ENCODE measurements around the gene PDZD7. TPM values are rescaled to one million over a fixed set of nuclear protein-coding genes. Genes with fewer than 3 reads are reported as not detected.

PDZD7 gene
- total RNA-seq, 1 experiment from 2014 or later = 2.3 TPM

- DNase-seq = peak; percentile 13
- Histone ChIP-seq H3K27me3 (ENCODE audit: control insufficient read depth, insufficient read depth, low read length) (peaks cover 2% of the 10 kb centered on the region; the same call in 1 of the 2 replicates), H3K36me3 (replicated peaks; ENCODE audit: control insufficient read depth, insufficient read depth, low read length) (no peaks in the 10 kb centered on the region), H3K4me3 (ENCODE audit: insufficient read depth, low read depth, low read length) (no peak overlapping the region)
These were observed 57.9 kb downstream of the PDZD7 start for GRCh38 chr10:100972904-100973535.

- Histone ChIP-seq H3K27me3 (ENCODE audit: control insufficient read depth, insufficient read depth, low read length) (peaks cover 2% of the 10 kb centered on the region; the same call in 1 of the 2 replicates), H3K4me3 (ENCODE audit: insufficient read depth, low read depth, low read length) (no peak overlapping the region), H3K36me3 (replicated peaks; ENCODE audit: control insufficient read depth, insufficient read depth, low read length) (no peaks in the 10 kb centered on the region)
- peak; percentile 47 for DNase-seq
These were observed 58.6 kb downstream of the PDZD7 start for GRCh38 chr10:100972115-100972903.

- peaks cover 2% of the 10 kb centered on the region; the same call in 1 of the 2 replicates for H3K27me3 ChIP-seq (ENCODE audit: control insufficient read depth, insufficient read depth, low read length)
- peak; percentile 40 for DNase-seq
- H3K4me3 ChIP-seq (ENCODE audit: insufficient read depth, low read depth, low read length) = no peak overlapping the region
- H3K36me3 ChIP-seq (replicated peaks; ENCODE audit: control insufficient read depth, insufficient read depth, low read length) = no peaks in the 10 kb centered on the region
These were observed 59.8 kb downstream of the PDZD7 start for GRCh38 chr10:100970914-100971811.

GRCh38 chr10:100970076-100970913, 60.6 kb downstream of the PDZD7 start:
- Histone ChIP-seq H3K4me3 (ENCODE audit: insufficient read depth, low read depth, low read length) (peak overlapping the region; percentile 75), H3K36me3 (replicated peaks; ENCODE audit: control insufficient read depth, insufficient read depth, low read length) (no peaks in the 10 kb centered on the region), H3K27me3 (ENCODE audit: control insufficient read depth, insufficient read depth, low read length) (peaks cover 2% of the 10 kb centered on the region; the same call in 1 of the 2 replicates)
- peak; percentile 86 for DNase-seq

GRCh38 chr10:100969187-100970075, 61.5 kb downstream of the PDZD7 start, which contains the start of gene SEMA4G:
SEMA4G (plus strand) TSS chr10:100969504; CDS start chr10:100972913, 3,409 bp downstream.
- DNase-seq = peak; percentile 98
- H3K27me3 ChIP-seq (ENCODE audit: control insufficient read depth, insufficient read depth, low read length) = peaks cover 2% of the 10 kb centered on the region; the same call in 1 of the 2 replicates
- H3K4me3 ChIP-seq (ENCODE audit: insufficient read depth, low read depth, low read length) = peak within 1 kb of the TSS; percentile 75
- no peaks in the 10 kb centered on the region for H3K36me3 ChIP-seq (replicated peaks; ENCODE audit: control insufficient read depth, insufficient read depth, low read length)

DNA sequence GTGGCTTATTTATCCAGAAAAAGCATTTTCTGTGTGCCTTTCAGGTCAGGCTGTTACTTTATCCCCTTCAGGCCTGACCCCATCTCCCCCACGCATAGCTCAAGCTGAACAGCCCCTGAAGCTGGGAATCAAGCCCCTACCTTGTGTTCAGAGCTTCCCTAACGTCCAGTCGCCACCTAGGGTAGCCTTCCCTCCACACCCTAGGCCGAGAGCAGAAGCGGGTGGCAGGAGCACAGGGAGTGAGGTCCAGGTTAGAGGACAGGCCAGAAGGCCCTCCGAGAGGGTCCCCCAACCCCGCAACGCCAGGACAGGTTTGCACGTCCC, 62.1 kb downstream of the PDZD7 start:
- DNase-seq = no peak
- peaks cover 2% of the 10 kb centered on the region; the same call in 1 of the 2 replicates for H3K27me3 ChIP-seq (ENCODE audit: control insufficient read depth, insufficient read depth, low read length)
- no peaks in the 10 kb centered on the region for H3K36me3 ChIP-seq (replicated peaks; ENCODE audit: control insufficient read depth, insufficient read depth, low read length)

DNA sequence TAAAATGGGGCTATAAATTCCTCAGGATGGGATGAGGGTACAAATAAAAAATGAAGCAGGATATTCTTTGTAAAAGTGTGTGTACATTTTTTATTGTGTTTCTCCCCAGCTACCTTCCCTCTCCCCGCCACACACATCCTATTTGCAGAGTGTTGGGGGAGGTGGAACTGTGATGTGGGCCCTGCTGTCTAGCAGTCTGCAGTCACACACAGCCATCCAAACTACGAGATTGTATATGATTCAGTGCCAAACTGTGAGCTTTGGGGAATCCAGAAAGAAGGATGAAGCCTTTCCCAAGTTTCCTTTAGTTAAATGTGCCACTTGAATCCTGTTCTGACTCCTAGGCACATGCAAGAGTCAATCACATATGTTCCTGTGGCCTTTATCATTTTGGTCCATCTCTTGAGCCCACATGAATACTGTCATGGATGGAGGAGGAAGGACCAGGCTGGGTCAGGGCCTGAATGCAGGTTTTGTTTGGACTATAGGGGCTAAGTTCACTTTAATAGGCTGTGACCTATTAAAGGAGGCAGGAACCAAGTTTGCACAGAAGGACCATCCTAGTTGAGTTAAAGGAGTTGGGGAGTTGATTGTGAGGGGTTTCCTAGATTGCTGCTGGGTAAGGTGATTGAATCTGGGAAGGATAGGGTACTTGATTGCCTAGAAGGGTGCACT, 62.7 kb downstream of the PDZD7 start:
- H3K4me3 ChIP-seq (ENCODE audit: insufficient read depth, low read depth, low read length) = no peak overlapping the region
- H3K27me3 ChIP-seq (ENCODE audit: control insufficient read depth, insufficient read depth, low read length) = peaks cover 2% of the 10 kb centered on the region; the same call in 1 of the 2 replicates
- no peak for DNase-seq
- H3K36me3 ChIP-seq (replicated peaks; ENCODE audit: control insufficient read depth, insufficient read depth, low read length) = no peaks in the 10 kb centered on the region

More for the DNA sequence above, 62.1 kb downstream of the PDZD7 start:
- H3K4me3 ChIP-seq (ENCODE audit: insufficient read depth, low read depth, low read length) = peak overlapping the region; percentile 75

GRCh38 chr10:100967332-100967731, 63.6 kb downstream of the PDZD7 start:
- H3K27me3 ChIP-seq (ENCODE audit: control insufficient read depth, insufficient read depth, low read length) = peaks cover 2% of the 10 kb centered on the region; the same call in 1 of the 2 replicates
- no peak overlapping the region for H3K4me3 ChIP-seq (ENCODE audit: insufficient read depth, low read depth, low read length)

GRCh38 chr10:100966887-100967286, 64.0 kb downstream of the PDZD7 start:
- Histone ChIP-seq H3K27me3 (ENCODE audit: control insufficient read depth, insufficient read depth, low read length) (peaks cover 2% of the 10 kb centered on the region; the same call in 1 of the 2 replicates), H3K4me3 (ENCODE audit: insufficient read depth, low read depth, low read length) (no peak overlapping the region), H3K36me3 (replicated peaks; ENCODE audit: control insufficient read depth, insufficient read depth, low read length) (no peaks in the 10 kb centered on the region; the same call in 1 of the 2 replicates)
- no peak for DNase-seq

More at GRCh38 chr10:100967332-100967731, 63.6 kb downstream of the PDZD7 start:
- DNase-seq = no peak
- no peaks in the 10 kb centered on the region for H3K36me3 ChIP-seq (replicated peaks; ENCODE audit: control insufficient read depth, insufficient read depth, low read length)

GRCh38 chr10:100965820-100966219, 65.1 kb downstream of the PDZD7 start:
- H3K36me3 ChIP-seq (replicated peaks; ENCODE audit: control insufficient read depth, insufficient read depth, low read length) = no peaks in the 10 kb centered on the region; the same call in 1 of the 2 replicates
- peaks cover 2% of the 10 kb centered on the region; the same call in 1 of the 2 replicates for H3K27me3 ChIP-seq (ENCODE audit: control insufficient read depth, insufficient read depth, low read length)
- no peak overlapping the region for H3K4me3 ChIP-seq (ENCODE audit: insufficient read depth, low read depth, low read length)
- no peak for DNase-seq

GRCh38 chr10:100963826-100964225, 67.1 kb downstream of the PDZD7 start:
- DNase-seq = no peak
- H3K36me3 ChIP-seq (replicated peaks; ENCODE audit: control insufficient read depth, insufficient read depth, low read length) = no peaks in the 10 kb centered on the region; the same call in 1 of the 2 replicates

DNA sequence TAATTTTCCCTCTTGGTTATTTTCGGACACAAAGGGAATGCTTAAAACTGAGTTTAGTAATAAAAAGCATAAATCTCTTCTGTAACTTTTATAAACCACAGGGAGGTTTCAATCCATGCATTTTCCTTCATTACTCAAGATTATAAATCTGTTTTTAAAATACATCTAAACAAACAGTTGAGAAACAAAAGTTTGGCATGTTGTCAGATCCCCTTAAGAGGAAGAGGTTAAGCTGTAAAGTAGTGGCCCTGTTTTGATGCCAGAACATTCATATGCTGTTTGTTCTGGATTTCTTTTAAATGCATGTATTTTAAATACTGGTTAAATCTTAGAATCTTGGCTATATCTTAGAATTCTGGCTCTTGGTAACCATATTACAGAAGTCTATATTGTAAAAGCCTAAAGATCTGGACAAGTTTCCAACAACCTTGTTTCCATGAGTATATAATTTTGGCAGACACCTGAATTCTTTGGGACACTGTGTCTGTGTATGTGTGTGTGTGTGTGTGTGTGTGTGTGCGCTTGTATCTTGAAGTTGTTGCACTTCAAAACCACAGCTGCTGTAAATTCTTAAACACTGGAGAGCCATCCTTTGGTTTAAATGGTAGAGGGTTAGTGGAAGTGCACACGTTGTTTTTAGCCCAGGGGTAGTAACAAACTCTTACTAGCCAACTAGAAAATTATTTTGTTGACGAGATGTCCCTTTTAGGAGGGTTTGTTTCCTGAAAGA, 68.4 kb downstream of the PDZD7 start:
- no peaks in the 10 kb centered on the region; the same call in 1 of the 2 replicates for H3K36me3 ChIP-seq (replicated peaks; ENCODE audit: control insufficient read depth, insufficient read depth, low read length)
- no peaks in the 10 kb centered on the region for H3K27me3 ChIP-seq (ENCODE audit: control insufficient read depth, insufficient read depth, low read length)
- H3K4me3 ChIP-seq (ENCODE audit: insufficient read depth, low read depth, low read length) = no peak overlapping the region
- DNase-seq = no peak

More at GRCh38 chr10:100963826-100964225, 67.1 kb downstream of the PDZD7 start:
- no peak overlapping the region for H3K4me3 ChIP-seq (ENCODE audit: insufficient read depth, low read depth, low read length)
- no peaks in the 10 kb centered on the region; the same call in 1 of the 2 replicates for H3K27me3 ChIP-seq (ENCODE audit: control insufficient read depth, insufficient read depth, low read length)

Measured in H7 (cell line).